Measurements from ENCODE around the gene L1CAM.

L1CAM gene, protein sequence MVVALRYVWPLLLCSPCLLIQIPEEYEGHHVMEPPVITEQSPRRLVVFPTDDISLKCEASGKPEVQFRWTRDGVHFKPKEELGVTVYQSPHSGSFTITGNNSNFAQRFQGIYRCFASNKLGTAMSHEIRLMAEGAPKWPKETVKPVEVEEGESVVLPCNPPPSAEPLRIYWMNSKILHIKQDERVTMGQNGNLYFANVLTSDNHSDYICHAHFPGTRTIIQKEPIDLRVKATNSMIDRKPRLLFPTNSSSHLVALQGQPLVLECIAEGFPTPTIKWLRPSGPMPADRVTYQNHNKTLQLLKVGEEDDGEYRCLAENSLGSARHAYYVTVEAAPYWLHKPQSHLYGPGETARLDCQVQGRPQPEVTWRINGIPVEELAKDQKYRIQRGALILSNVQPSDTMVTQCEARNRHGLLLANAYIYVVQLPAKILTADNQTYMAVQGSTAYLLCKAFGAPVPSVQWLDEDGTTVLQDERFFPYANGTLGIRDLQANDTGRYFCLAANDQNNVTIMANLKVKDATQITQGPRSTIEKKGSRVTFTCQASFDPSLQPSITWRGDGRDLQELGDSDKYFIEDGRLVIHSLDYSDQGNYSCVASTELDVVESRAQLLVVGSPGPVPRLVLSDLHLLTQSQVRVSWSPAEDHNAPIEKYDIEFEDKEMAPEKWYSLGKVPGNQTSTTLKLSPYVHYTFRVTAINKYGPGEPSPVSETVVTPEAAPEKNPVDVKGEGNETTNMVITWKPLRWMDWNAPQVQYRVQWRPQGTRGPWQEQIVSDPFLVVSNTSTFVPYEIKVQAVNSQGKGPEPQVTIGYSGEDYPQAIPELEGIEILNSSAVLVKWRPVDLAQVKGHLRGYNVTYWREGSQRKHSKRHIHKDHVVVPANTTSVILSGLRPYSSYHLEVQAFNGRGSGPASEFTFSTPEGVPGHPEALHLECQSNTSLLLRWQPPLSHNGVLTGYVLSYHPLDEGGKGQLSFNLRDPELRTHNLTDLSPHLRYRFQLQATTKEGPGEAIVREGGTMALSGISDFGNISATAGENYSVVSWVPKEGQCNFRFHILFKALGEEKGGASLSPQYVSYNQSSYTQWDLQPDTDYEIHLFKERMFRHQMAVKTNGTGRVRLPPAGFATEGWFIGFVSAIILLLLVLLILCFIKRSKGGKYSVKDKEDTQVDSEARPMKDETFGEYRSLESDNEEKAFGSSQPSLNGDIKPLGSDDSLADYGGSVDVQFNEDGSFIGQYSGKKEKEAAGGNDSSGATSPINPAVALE

DNA sequence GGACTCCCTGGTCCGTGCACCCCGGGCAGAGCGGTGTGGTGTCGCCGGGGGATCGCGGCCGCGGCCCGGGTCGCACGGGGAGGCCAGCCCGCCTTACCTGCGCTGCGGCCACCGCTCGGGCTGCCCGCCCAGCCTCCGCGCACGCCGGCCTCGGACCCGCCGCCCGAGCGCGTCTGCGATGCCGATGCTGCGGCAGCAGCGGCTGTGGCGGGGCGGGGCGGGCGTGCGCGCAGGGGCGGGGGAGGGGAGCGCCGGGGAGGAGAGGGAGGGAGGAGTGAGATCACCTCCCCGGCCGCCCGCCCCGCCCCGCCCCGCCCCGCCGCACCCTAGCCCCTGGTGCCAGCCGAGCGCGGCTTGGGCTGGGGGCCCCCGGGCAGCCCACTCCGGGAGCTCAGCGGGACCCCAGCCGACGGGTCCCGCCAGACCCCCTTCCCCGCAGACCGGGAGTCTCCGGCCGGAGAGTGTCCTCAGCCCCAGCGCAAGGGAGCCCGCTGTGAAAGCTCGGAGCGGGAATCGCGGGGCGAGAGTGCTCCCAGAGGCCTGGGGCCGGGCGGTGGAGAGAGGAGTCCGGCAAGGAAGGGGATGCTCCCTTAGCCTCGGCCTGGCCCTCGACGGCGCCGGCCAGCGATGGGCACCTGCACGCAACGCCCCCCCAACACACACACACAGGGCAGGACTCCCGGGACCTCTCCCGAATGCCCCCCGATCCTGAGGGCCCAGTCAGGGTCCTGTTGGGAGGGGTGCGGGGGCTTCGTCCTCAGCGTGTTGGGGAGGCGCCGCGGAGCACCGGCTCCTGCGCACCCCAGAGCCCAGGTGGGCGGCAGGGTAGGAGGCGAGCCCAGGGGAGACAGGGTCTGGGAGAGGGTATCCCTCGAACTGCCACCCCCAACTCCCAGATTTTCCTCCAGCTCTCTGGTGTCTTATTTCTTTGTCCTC lies at the start of gene L1CAM:
L1CAM (minus strand) TSS at position 206 of the 936 bp plus-strand sequence. CDS start 10,337 bp downstream, outside the sequence.
- DNase-seq, result no peak

DNA sequence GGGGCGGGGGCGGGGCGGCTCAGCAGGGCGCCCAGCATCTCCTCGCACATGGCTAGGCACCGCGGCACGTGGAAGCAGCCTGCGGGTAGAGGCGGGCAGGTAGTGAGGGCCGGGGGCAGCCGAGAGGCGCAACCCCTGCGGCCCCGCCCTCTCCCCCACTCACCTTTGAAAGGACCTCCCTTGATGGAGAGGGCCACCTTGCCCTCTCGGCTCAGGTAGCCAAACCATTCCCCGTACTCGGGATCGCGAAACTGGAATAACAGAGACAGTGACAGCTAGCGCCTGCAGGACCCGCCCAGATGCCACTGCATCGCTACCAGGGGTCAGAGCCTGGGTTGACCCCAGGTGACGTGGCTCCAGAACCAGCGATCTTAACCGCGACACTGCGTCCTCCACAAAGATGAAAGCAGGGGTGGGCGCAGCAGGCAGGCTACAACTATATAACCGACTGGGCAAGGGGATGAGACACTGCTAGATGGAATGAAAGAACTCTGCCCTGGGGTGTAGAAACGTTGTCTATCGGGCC lies 49.4 kb upstream of the L1CAM start:
- DNase-seq, result no peak

DNA sequence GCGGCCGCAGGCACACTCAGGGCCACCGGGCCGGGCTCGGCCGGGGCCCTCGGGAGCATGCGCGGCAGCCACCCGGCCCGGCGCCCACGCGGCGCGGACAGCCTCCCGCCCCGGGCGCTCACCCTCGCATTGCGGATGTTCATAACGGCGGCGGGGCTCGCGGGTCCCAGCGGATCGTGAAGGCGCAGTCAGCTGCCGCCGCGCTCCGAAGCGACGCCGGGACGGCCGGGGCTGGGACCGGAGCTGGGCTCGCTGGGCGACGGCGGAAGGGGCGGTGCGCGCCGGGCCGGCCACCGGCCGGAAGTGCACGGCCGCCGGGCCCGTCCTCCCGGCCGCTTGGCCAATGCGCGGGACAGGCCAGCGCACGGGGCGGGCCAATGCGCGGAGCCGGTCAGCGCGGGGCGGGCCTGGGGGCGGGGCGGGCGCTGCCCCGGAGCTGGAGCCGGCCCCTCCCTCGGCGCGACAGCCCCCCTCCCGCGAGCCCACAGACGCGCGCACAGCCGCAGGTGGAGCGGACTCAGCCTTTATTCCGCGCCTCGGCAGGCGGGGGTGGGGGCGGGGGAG lies 48.9 kb upstream of the L1CAM start, which contains the start of gene NAA10:
NAA10 (minus strand) TSS at position 276 of the 564 bp plus-strand sequence; CDS start at position 143, 133 bp downstream.
- peak; percentile 43 for DNase-seq

DNA sequence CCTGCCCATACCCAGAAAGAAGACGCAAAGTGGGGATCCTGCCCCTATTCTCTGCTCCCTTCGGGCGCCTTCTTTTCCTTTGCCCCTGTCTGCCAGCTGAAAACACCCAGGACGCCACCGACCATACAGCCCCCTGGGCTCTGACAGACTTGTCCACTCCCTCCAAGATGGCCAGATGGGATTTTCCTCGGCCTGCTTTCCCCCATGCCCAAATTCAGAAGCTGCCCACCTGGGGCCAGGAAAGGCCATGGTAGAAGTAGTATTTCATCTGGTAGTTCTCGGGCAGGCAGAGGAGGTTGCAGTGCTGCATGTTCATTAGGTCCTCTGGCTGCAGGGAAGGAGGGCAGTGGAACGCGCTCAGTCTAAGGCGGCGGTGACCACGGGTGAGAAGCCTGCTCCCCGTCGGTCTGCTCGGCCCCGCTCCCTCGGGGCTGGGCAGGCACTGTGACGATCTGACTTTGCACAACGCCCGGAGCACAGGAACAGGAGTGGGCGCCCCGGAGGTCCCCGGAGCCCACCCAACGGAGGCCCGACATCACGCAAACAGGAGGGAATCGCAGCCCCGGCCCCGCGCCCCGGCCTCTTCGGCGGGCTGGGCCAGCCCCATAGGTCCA lies 48.3 kb upstream of the L1CAM start:
- no peak for DNase-seq

DNA sequence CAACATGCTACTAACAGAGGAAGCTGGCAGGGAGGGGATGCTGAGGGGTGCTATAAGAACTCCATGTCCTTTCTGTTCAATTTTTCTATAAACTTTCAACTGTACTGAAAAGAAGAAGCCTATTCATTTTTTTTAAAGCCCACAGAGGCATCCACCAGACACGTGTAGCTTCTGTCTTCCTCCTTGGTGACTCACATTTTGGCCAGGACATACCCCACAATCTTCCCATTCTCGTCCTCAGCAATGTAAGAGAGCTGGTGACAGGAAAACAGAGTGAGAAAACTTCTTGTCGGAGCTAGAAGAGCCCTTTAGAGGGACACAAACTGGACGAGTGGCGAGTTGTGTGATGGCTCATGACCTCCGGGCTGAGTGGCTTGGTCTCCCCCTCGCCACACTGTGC lies 47.8 kb upstream of the L1CAM start:
- no peak for DNase-seq

DNA sequence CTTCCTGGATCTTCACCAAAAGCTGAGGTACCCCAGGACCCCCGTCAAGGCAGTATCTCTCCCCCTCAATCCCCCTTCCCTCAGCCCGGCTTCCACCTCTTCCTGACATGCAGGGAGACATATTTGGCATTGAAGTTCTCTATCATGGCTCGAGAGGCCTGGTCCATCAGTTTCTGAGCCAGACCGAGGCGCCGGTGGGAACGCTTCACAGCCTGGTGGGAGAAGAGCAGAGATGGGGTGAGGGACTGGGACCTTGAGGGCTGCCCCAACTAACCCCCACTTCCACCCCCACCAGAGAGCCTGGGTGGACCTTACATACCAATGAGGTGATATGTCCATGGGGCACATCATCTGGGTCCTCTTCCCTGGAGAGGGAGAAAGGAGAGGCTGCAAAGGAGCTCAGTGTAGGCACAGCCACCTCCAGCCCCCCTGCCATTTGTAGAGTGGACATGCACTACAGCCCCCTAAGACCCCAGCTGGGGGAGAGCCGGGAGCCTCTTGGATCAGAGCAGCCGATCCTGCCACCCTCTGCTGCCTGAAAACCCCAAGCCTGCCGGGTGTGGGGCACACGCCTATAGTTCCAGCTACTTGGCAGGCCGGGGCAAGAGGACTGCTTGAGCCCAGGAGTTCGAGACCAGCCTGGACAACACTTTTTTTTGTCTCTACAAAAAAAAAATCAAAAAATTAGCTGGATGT lies 46.4 kb upstream of the L1CAM start:
- no peak for DNase-seq

DNA sequence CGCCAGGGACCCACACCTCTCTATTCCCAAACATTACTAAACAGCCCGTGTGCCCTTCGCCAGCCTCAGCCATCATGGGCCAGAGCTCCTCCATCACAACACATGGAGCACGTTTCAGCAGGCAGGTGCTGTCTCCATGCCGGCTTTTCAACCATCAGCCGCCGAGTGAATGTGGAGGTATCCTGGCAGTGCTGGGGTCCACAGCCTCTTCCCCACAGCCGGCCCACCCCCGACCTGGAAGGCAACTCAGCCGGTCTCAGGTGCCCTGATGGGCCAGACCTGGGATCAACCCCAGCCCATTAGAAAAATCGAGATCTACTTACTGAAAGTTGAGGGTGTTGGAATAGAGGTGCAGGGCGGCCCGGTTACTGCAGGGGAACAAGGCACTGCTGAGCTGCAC lies 45.8 kb upstream of the L1CAM start:
- DNase-seq, result no peak

DNA sequence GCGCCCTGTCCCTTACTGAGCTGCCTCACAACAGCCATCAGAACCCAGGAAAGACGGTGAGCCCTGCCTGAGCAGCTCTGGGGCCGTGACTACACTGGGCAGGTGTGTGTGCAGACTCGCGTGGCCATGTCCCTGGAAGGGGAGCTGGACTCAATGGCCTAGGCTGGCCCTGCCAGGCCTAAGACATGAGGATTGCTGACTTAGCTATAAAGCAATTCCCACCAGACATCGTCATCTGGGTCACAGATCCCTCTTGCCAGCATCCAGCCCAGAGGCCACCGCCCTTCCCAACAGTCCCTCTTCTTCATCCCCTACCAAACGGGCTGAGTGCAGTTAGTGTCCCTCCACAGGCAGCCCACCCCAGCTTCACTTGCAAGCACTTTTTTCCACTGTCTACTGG lies 45.2 kb upstream of the L1CAM start:
- DNase-seq, result no peak

DNA sequence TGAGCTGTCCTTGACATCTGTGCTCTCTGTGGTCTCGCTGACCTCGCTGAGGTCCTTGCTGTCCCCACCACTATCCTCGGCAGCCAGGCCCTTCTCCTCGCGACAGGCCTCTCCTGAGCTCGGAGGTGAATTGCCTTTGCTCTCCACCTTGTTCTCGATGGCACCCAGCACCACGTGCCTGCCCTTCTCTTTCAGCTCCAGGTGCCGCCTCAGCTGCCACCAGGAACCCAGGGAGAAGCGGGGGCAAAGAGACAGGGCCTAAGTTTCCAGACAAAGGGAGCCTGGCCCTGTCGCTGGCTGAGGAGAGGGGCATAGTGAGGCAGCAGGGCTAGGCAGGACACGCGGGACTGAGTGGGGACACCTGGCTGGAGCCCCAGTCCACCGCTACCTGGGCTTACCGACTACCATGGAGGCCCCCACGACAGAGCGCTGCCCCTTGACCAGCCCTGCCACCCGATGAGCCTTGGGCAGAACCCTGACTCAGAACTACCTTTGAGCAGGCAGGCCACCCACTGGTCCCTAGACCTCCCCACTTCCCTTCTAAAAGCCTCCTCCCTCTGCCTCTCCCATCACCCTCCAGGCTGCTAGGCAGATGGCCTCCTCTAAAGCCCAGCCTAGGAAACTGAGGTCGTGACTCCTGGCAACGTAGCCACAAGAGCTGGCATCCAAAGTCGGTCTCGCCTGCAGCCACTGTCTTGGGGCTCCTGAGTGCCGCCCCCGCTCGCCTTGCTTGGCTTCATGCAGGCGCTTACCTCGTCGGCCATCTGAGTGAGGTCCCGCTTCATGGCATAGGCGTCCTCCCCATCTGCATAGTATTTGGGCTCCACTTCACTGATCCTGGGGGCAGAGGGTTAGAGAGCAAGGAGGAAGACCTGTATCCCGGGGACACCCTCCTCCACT lies 44.3 kb upstream of the L1CAM start:
- no peak for DNase-seq

DNA sequence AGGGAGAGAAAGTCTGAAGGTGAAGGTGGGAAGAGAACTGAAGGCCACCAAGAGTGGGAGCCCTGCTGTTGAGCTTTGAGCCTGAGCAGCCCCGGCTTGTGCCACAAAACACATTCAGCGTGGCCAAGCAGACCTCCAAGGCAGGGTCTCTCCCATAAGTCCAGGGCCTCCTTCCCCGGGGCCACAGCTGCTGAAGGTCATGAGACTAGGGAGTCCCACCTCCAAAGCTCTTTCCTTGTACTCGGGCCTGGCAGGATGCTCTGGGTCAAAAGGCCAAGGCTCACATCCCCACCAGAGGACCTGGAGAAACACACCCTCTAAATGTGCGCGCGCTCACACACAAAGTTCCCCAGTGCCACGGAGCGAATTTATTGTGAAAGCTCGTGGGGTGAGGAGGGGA lies 43.6 kb upstream of the L1CAM start:
- DNase-seq, result no peak

DNA sequence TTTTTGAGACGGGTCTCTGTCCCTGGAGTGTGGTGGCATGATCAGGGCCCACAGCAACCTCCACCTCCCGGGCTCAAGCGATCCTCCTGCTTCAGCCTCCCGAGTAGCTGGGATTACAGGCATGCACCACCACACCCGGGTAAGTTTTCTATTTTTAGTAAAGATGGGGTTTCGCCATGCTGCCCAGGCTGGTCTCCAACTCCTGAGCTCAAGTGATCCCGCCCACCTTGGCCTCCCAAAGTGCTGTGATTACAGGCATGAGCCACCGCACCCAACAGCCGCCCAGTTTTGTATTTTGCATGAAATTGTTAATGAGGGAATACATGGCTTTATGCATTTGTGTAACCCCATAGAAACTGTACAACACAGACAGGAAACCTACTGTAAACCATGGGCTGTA lies 42.9 kb upstream of the L1CAM start:
- DNase-seq, result no peak

DNA sequence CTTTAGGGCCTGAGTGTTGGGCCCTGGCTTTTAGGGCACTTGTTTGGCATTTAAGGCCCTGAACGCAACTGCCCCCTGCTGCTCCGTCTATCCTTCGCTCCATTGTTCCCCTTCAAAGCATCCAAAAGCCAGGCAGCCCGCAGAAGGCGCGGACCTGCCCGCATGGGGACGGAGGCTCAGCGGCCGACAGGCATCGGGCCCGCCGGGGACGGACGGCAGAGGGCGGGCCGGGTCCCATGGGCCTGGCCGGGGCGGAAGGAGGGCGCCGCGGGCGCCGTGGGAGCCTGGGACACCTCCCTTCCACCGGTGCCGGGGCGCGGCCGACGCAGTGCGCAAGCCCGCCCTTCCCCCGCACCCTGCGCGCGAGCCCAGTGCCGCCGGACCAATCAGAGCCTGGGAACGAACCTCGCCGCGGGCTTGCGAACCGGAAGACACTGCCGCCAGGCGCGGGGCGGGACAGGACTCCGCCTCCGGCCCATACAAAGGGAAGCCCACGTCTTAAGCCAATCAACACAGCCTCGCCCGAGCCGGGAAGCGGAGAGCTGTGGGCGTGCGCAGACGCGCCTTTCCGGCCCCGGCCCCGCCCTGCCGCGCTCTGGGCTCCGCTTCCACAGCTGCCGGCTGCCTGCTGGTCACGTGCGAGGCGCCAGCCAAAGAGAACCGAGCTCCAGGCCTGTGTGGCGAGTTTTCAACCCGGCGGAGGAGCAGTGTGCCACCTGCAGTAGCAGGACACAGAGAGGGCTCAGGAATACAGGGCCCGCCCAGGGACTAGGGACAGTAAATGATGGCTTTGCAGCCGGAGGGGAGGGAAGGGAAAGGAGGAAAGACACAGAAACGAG lies 42.2 kb upstream of the L1CAM start:
- peak; percentile 91 for DNase-seq

DNA sequence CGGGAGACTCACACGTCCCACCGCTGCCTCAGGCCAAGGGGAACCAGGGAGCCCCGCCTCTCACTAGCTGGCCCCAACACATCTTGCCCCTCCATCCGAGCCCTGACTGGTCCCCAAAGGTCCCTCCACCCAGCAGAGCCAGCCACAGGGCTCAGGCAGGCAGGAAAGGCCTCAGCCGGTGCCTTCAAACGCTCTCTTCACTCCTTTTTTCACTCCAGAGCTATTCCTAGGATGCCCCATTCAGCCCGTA lies 41.6 kb upstream of the L1CAM start:
- no peak for DNase-seq

DNA sequence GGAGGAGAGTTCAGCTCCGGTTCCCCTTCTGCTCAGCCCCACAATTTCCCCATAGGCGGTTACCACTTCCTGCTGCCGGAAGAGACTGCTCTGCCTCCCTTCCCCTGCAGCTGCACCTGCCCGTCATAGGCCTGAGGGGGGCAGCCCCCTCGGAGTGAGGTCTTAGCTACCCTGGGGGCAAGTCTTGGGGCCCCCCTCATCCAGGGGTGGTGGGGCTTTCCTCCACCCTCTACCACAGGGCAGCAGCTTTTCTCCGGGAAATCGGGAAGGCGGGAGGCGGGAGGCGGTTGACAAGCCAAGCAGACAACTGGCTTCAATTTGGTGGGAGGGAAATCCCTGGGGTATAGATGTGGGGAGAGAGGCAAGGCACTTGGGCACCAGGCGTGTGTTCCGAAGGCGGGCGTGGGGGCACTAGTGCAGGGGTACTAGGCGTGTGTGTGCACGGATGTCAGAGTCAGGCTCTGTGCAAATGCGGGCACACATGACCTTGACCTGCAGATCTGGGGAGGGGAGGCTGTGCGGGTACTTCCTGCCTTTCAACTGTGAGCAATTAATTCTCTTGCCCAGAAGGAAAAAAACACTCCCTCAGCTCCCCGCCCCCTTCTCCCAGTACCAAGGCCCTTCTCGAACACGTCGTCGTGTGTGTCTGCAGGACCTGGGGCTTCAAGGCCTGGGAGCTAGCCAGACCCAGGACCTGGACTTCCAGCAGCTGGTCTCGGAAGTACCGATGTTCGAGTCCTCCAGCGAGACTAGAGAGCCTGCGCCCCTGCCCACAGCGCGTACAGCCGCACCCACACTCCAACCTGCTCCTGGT lies 41.1 kb upstream of the L1CAM start:
- DNase-seq, result no peak

DNA sequence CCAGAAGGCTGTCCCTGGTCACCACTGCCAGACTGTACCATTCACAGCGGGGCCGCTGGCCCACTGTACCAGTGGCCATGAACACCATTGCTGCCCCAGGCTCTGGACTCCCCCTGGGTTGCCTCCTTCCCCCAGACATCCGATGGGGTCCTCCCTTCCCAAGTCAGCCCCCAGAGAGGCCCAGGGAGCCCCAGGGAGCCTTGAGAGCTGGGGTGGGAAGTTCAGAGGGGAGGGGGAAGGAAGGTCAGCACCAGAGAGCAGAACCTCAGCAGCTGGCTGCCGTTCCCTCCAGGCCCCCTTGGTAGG lies 40.5 kb upstream of the L1CAM start:
- no peak for DNase-seq

DNA sequence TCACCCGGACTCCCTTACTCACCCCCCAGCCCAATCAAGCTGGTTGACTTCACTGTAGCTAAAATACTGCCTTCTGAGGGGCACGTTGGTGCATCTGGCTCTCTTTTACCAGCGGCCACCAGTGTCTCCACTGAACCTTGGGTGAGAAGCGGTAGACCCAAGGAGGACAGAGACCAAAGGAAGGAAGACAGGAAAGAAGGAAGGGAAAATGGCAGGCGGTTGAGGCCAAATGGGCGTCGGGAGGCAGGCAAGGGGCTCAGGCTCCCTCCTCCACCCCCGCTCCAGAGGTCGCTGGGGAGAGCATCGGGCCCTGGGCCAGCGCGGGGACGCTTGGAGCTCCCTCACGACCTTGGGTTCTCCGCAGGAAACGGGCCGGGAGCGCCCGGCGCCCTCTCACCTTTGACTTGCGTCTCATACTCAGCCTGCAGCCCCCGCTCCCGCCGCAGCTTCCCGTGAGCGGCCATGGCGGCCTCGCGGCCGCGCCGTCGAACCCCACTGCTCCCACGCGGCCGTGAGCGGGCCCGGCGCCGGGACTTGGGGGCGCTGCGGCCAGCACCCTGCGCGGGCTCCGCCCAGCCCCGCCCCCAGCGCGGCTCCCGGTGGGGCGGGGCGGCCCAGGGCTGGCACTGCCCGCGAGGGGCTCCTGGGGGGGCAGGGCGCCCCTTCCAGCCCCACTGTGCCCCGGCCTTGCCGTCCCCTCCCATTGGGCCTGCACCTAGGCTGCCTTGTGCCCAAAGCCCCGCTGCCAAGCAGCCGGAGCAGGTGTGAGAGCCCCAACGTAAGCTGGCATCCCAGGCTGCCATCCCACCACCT lies 40.0 kb upstream of the L1CAM start, which contains the start of gene ARHGAP4:
ARHGAP4 (minus strand) TSS at position 526 of the 813 bp plus-strand sequence; CDS start at position 464, 62 bp downstream.
- DNase-seq, result no peak

DNA sequence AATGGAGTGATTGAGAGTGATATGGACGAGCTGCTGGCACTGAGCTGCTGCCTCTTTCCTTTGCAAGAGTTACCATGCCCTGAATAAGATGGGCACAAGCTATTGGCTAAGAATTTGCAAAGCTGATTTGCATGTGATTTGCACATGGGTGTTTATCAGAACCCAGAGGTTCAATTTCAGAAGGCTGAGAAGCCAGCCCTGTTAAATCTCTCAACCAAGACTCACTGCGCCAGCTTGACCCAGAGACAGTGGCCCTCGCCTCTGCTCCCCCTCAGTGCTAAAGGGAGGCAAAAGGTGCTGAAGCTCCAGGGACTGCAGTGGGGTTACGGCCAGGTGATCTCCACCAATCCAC lies 39.4 kb upstream of the L1CAM start:
- DNase-seq, result no peak

Data from amniotic stem cell (primary cell).